ENCODE data around the gene WFIKKN2.

- no peak for TF ChIP-seq EZH2phosphoT487 (IDR thresholded peaks at IDR 0.05; ENCODE audit: unreplicated experiment)
- TF ChIP-seq EZH2 (IDR thresholded peaks at IDR 0.05; ENCODE audit: low read depth, unreplicated experiment): no peak
- TF ChIP-seq CTCF (conservative IDR thresholded peaks at IDR 0.05; ENCODE audit: low read depth in 2 of 2): peak; percentile 80 to 81
- TF ChIP-seq POLR2AphosphoS5 (IDR thresholded peaks at IDR 0.05; ENCODE audit: low read depth): no peak
- TF ChIP-seq CREB1 (CRISPR knock-in tag; IDR thresholded peaks at IDR 0.05; ENCODE audit: low read depth): no peak
- no peak for TF ChIP-seq JUNB (IDR thresholded peaks at IDR 0.05; ENCODE audit: unreplicated experiment)
- TF ChIP-seq REST (IDR thresholded peaks at IDR 0.05; ENCODE audit: unreplicated experiment): no peak
- no peak for TF ChIP-seq ZNF331 (CRISPR knock-in tag; IDR thresholded peaks at IDR 0.05; ENCODE audit: low read depth)
Measured at GRCh38 chr17:50816771-50817751, 18.3 kb upstream of the WFIKKN2 start.

All from GM23338 (cell line).